GM12892 (cell line): ENCODE data around the gene PLSCR1.

Experiments used
- POLR2A ChIP-seq: IDR thresholded peaks from 2 replicates; pipeline ENCODE4 v1.6.1; 2011; ENCODE audit warnings: low read depth, low read length, control low read depth
- POLR2AphosphoS5 ChIP-seq: IDR thresholded peaks from 2 replicates; pipeline ENCODE4 v1.6.1; 2011; ENCODE audit warnings: low read depth, low read length, control low read depth

DNA sequence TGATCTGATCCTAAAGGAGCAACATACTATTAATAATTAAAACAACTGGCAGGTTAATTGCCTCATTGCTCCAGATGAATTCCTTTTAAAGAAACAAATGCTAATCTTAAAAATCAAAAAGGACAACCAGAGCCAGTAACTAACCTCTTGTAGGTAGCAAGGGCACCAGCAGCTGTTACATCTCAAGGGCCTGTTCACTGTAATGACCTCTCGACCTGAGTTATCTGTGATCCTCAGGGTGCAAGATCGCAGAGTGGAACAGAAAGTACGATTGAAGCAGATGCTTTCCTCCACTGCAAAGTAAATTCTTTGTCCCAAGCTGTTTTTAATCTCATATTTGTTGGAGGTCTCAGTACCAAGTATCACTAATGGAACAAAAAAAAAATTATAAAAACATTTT is 49.4 kb upstream of the PLSCR1 start:
- no peak for TF ChIP-seq POLR2A
- TF ChIP-seq POLR2AphosphoS5: no peak
